Subcutaneous abdominal adipose tissue (tissue), 5 donors: Measurements from ENCODE around the gene GCM1.

Experiments
- H3K27ac ChIP-seq: one replicate; pipeline ENCODE4 v1.7.0; 2013; ENCODE audit warnings: low read depth, mild to moderate bottlenecking, inconsistent platforms, low read length, moderate library complexity
- H3K27me3 ChIP-seq, 5 donors: one replicate each; pipeline ENCODE4 v1.7.0; 2013; ENCODE audit warnings: low read length in 5 of 5, inconsistent platforms in 1 of 5; ENCODE audit not compliant: control insufficient read depth in 5 of 5, insufficient read depth in 4 of 5
- H3K36me3 ChIP-seq, 5 donors: one replicate each; pipeline ENCODE4 v1.7.0; 2013; ENCODE audit warnings: low read length in 5 of 5; ENCODE audit not compliant: control insufficient read depth in 5 of 5, insufficient read depth in 5 of 5
- H3K4me1 ChIP-seq, 5 donors: one replicate each; pipeline ENCODE4 v1.7.0; 2013; ENCODE audit warnings: low read length in 5 of 5, mild to moderate bottlenecking in 3 of 5, moderate library complexity in 1 of 5; ENCODE audit not compliant: control insufficient read depth in 5 of 5, insufficient read depth in 5 of 5
- H3K4me3 ChIP-seq, 5 donors: one replicate each; pipeline ENCODE4 v1.7.0; 2013; ENCODE audit warnings: low read length in 5 of 5, low read depth in 1 of 5
- H3K9ac ChIP-seq, 5 donors: one replicate each; pipeline ENCODE4 v1.7.0; 2013; ENCODE audit warnings: low read length in 5 of 5, mild to moderate bottlenecking in 4 of 5, moderate library complexity in 3 of 5
- H3K9me3 ChIP-seq, 5 donors: one replicate each; pipeline ENCODE4 v1.7.0; 2013; ENCODE audit warnings: low read length in 5 of 5; ENCODE audit not compliant: control insufficient read depth in 5 of 5
- donor health status: healthy.
- donor health status: healthy.
- donor health status: healthy.
- donor health status: healthy.
- donor health status: healthy.

Gene GCM1

GRCh38 chr6:53112404-53112803, 36.2 kb downstream of the GCM1 start:
- no peak overlapping the region for H3K4me3 ChIP-seq
- H3K9me3 ChIP-seq: no peaks in the 10 kb centered on the region
- H3K27me3 ChIP-seq: no peaks in the 10 kb centered on the region
- H3K27ac ChIP-seq: no peak overlapping the region
- H3K9ac ChIP-seq: no peak overlapping the region
- H3K36me3 ChIP-seq: no peaks in the 10 kb centered on the region
- H3K4me1 ChIP-seq: peaks cover 0 to 16% (median 3%) of the 10 kb centered on the region in 5 donors

GRCh38 chr6:53111865-53112264, 36.8 kb downstream of the GCM1 start:
- H3K4me1 ChIP-seq: peaks cover 0 to 16% (median 3%) of the 10 kb centered on the region in 5 donors

GRCh38 chr6:53109612-53110011, 39.0 kb downstream of the GCM1 start:
- Histone ChIP-seq H3K27me3 (no peaks in the 10 kb centered on the region), H3K27ac (no peak overlapping the region), H3K4me1 (peaks cover 0 to 17% (median 4%) of the 10 kb centered on the region in 5 donors), H3K9me3 (no peaks in the 10 kb centered on the region), H3K36me3 (no peaks in the 10 kb centered on the region), H3K9ac (no peak overlapping the region), H3K4me3 (no peak overlapping the region)

More at GRCh38 chr6:53111865-53112264, 36.8 kb downstream of the GCM1 start:
- Histone ChIP-seq H3K27me3 (no peaks in the 10 kb centered on the region), H3K36me3 (no peaks in the 10 kb centered on the region), H3K27ac (no peak overlapping the region), H3K9me3 (no peaks in the 10 kb centered on the region), H3K4me3 (no peak overlapping the region), H3K9ac (no peak overlapping the region)

GRCh38 chr6:53107091-53107490, 41.5 kb downstream of the GCM1 start:
- Histone ChIP-seq H3K9me3 (no peaks in the 10 kb centered on the region), H3K4me3 (no peak overlapping the region), H3K4me1 (peaks cover 0 to 10% (median 4%) of the 10 kb centered on the region in 5 donors), H3K36me3 (peaks cover 5 to 14% (median 8%) of the 10 kb centered on the region in 5 donors), H3K27ac (no peak overlapping the region), H3K27me3 (no peaks in the 10 kb centered on the region), H3K9ac (peak overlapping the region in 1 of 5 donors; percentile 25)

GRCh38 chr6:53104916-53105315, 43.7 kb downstream of the GCM1 start:
- no peak overlapping the region for H3K9ac ChIP-seq
- no peaks in the 10 kb centered on the region for H3K9me3 ChIP-seq
- H3K27me3 ChIP-seq: no peaks in the 10 kb centered on the region
- peaks cover 0 to 10% (median 4%) of the 10 kb centered on the region in 5 donors for H3K4me1 ChIP-seq
- no peak overlapping the region for H3K27ac ChIP-seq
- H3K4me3 ChIP-seq: no peak overlapping the region
- H3K36me3 ChIP-seq: peaks cover 24 to 36% (median 25%) of the 10 kb centered on the region in 5 donors

GRCh38 chr6:53103993-53104675, 44.5 kb downstream of the GCM1 start:
- Histone ChIP-seq H3K27me3 (no peaks in the 10 kb centered on the region), H3K4me1 (peaks cover 0 to 10% (median 4%) of the 10 kb centered on the region in 5 donors), H3K9me3 (no peaks in the 10 kb centered on the region), H3K27ac (no peak overlapping the region), H3K4me3 (no peak overlapping the region), H3K9ac (no peak overlapping the region), H3K36me3 (peaks cover 24 to 43% (median 30%) of the 10 kb centered on the region in 5 donors)

GRCh38 chr6:53101006-53101405, 47.6 kb downstream of the GCM1 start:
- Histone ChIP-seq H3K27me3 (no peaks in the 10 kb centered on the region), H3K27ac (no peak overlapping the region), H3K36me3 (peaks cover 49 to 72% (median 55%) of the 10 kb centered on the region in 5 donors), H3K4me3 (no peak overlapping the region), H3K4me1 (peaks cover 0 to 10% (median 4%) of the 10 kb centered on the region in 5 donors), H3K9ac (no peak overlapping the region), H3K9me3 (no peaks in the 10 kb centered on the region)

- H3K9ac ChIP-seq: no peak overlapping the region
- no peak overlapping the region for H3K27ac ChIP-seq
- H3K9me3 ChIP-seq: no peaks in the 10 kb centered on the region
- H3K4me3 ChIP-seq: no peak overlapping the region
- H3K27me3 ChIP-seq: no peaks in the 10 kb centered on the region
- H3K36me3 ChIP-seq: peaks cover 53 to 76% (median 59%) of the 10 kb centered on the region in 5 donors
- peaks cover 0 to 6% (median 4%) of the 10 kb centered on the region in 5 donors for H3K4me1 ChIP-seq
These were observed 48.1 kb downstream of the GCM1 start for GRCh38 chr6:53100561-53100960.

GRCh38 chr6:53095716-53096115, 52.9 kb downstream of the GCM1 start:
- H3K9me3 ChIP-seq: no peaks in the 10 kb centered on the region
- no peak overlapping the region for H3K9ac ChIP-seq
- H3K36me3 ChIP-seq: peaks cover 67 to 95% (median 80%) of the 10 kb centered on the region in 5 donors
- no peak overlapping the region for H3K4me3 ChIP-seq
- no peaks in the 10 kb centered on the region for H3K4me1 ChIP-seq
- H3K27me3 ChIP-seq: no peaks in the 10 kb centered on the region
- H3K27ac ChIP-seq: no peak overlapping the region

GRCh38 chr6:53095270-53095669, 53.4 kb downstream of the GCM1 start:
- H3K36me3 ChIP-seq: peaks cover 65 to 95% (median 79%) of the 10 kb centered on the region in 5 donors
- H3K27me3 ChIP-seq: no peaks in the 10 kb centered on the region
- H3K9me3 ChIP-seq: no peaks in the 10 kb centered on the region
- H3K9ac ChIP-seq: no peak overlapping the region
- no peaks in the 10 kb centered on the region for H3K4me1 ChIP-seq
- H3K27ac ChIP-seq: no peak overlapping the region
- no peak overlapping the region for H3K4me3 ChIP-seq
